HG03558 (cell line): ENCODE data around the gene TSC2.
"Not testable (repeated sequence)": the region's sequence is repeated elsewhere in the genome, so short reads cannot be mapped to it uniquely, and the experiment has no call there.

ENCODE experiments used
- ATAC-seq: cut with Tn5 transposase; IDR thresholded peaks from one replicate; pipeline ENCODE4 v1.9.1; 2021; ENCODE audit warnings: moderate number of reproducible peaks; ENCODE audit not compliant: unreplicated experiment; ENCODE audit errors: extremely low read depth

TSC2 gene

GRCh38 chr16:2129251-2129650 is 81.5 kb downstream of the TSC2 start:
- ATAC-seq = not testable (repeated sequence)

- ATAC-seq = not testable (repeated sequence)
Measured at GRCh38 chr16:2129890-2130447, 82.2 kb downstream of the TSC2 start.

GRCh38 chr16:2133797-2134196 is 86.0 kb downstream of the TSC2 start:
- ATAC-seq = not testable (repeated sequence)

GRCh38 chr16:2135071-2135470 is 87.3 kb downstream of the TSC2 start:
- ATAC-seq = not testable (repeated sequence)

- not testable (repeated sequence) for ATAC-seq
Measured at GRCh38 chr16:2135770-2136490, 88.1 kb downstream of the TSC2 start, which contains the start of gene PKD1. TSS of gene PKD1 (minus strand) at chr16:2135898. CDS start at chr16:2135689, 209 bp downstream.
